ENCODE measurements around the gene IL12RB2.

Gene IL12RB2

GRCh38 chr1:67433837-67434236 is 126.2 kb downstream of the IL12RB2 start:
- Histone ChIP-seq H3K9me3 (ENCODE audit: low read length) (no peaks in the 10 kb centered on the region), H3K4me1 (ENCODE audit: insufficient read depth, low read length, severe bottlenecking) (peaks cover 31% of the 10 kb centered on the region), H3K27me3 (ENCODE audit: insufficient read depth, low read length) (no peaks in the 10 kb centered on the region), H3K79me2 (ENCODE audit: insufficient read depth, low read length) (peaks cover 13% of the 10 kb centered on the region), H3K36me3 (ENCODE audit: insufficient read depth, low read length) (peaks cover 11% of the 10 kb centered on the region), H3K9ac (ENCODE audit: low read length) (no peak overlapping the region), H2AFZ (ENCODE audit: low read length) (no peak overlapping the region), H3K27ac (ENCODE audit: low read depth, low read length, poor library complexity, severe bottlenecking) (no peak overlapping the region), H3K9me2 (ENCODE audit: low read depth, low read length) (no peaks in the 10 kb centered on the region), H3K4me3 (ENCODE audit: low read depth, low read length, poor library complexity, severe bottlenecking) (no peak overlapping the region), H4K20me1 (ENCODE audit: insufficient read depth, low read length) (no peaks in the 10 kb centered on the region), H3F3A (ENCODE audit: insufficient read depth, low read length) (no peaks in the 10 kb centered on the region), H3K4me2 (ENCODE audit: low read length) (no peak overlapping the region)
- TF ChIP-seq EZH2 (IDR thresholded peaks at IDR 0.05; ENCODE audit: borderline replicate concordance, low read length) (no peak), CTCF (IDR thresholded peaks at IDR 0.05; ENCODE audit: low read length) (no peak)

- H3K27ac ChIP-seq (ENCODE audit: low read depth, low read length, poor library complexity, severe bottlenecking) = no peak overlapping the region
- no peaks in the 10 kb centered on the region for H4K20me1 ChIP-seq (ENCODE audit: insufficient read depth, low read length)
- no peak overlapping the region for H3K4me2 ChIP-seq (ENCODE audit: low read length)
- no peak overlapping the region for H2AFZ ChIP-seq (ENCODE audit: low read length)
- H3K9me2 ChIP-seq (ENCODE audit: low read depth, low read length) = no peaks in the 10 kb centered on the region
- H3K36me3 ChIP-seq (ENCODE audit: insufficient read depth, low read length) = peaks cover 5% of the 10 kb centered on the region
- H3K4me1 ChIP-seq (ENCODE audit: insufficient read depth, low read length, severe bottlenecking) = peaks cover 31% of the 10 kb centered on the region
- H3K9me3 ChIP-seq (ENCODE audit: low read length) = no peaks in the 10 kb centered on the region
- no peaks in the 10 kb centered on the region for H3F3A ChIP-seq (ENCODE audit: insufficient read depth, low read length)
- H3K79me2 ChIP-seq (ENCODE audit: insufficient read depth, low read length) = peaks cover 7% of the 10 kb centered on the region
- H3K9ac ChIP-seq (ENCODE audit: low read length) = no peak overlapping the region
- H3K27me3 ChIP-seq (ENCODE audit: insufficient read depth, low read length) = no peaks in the 10 kb centered on the region
- TF ChIP-seq EZH2 (IDR thresholded peaks at IDR 0.05; ENCODE audit: borderline replicate concordance, low read length) (no peak), CTCF (IDR thresholded peaks at IDR 0.05; ENCODE audit: low read length) (no peak)
- no peak overlapping the region for H3K4me3 ChIP-seq (ENCODE audit: low read depth, low read length, poor library complexity, severe bottlenecking)
Observed at GRCh38 chr1:67434491-67434890, 126.8 kb downstream of the IL12RB2 start.

- Histone ChIP-seq H3F3A (ENCODE audit: insufficient read depth, low read length) (no peaks in the 10 kb centered on the region), H3K9ac (ENCODE audit: low read length) (no peak overlapping the region), H3K4me1 (ENCODE audit: insufficient read depth, low read length, severe bottlenecking) (peaks cover 28% of the 10 kb centered on the region), H3K4me2 (ENCODE audit: low read length) (no peak overlapping the region), H2AFZ (ENCODE audit: low read length) (no peak overlapping the region), H3K9me2 (ENCODE audit: low read depth, low read length) (no peaks in the 10 kb centered on the region), H3K79me2 (ENCODE audit: insufficient read depth, low read length) (no peaks in the 10 kb centered on the region), H3K27ac (ENCODE audit: low read depth, low read length, poor library complexity, severe bottlenecking) (no peak overlapping the region), H3K9me3 (ENCODE audit: low read length) (no peaks in the 10 kb centered on the region), H3K36me3 (ENCODE audit: insufficient read depth, low read length) (no peaks in the 10 kb centered on the region), H3K4me3 (ENCODE audit: low read depth, low read length, poor library complexity, severe bottlenecking) (no peak overlapping the region), H3K27me3 (ENCODE audit: insufficient read depth, low read length) (no peaks in the 10 kb centered on the region), H4K20me1 (ENCODE audit: insufficient read depth, low read length) (no peaks in the 10 kb centered on the region)
- TF ChIP-seq CTCF (IDR thresholded peaks at IDR 0.05; ENCODE audit: low read length) (no peak), EZH2 (IDR thresholded peaks at IDR 0.05; ENCODE audit: borderline replicate concordance, low read length) (no peak)
Observed at GRCh38 chr1:67436511-67437055, 128.9 kb downstream of the IL12RB2 start.
